ENCODE data around the gene MGAT4D. TPM values are rescaled to one million over a fixed set of nuclear protein-coding genes. Genes with fewer than 3 reads are reported as not detected.
"Not testable (repeated sequence)": the region's sequence is repeated elsewhere in the genome, so short reads cannot be mapped to it uniquely, and the experiment has no call there.

MGAT4D gene
- total RNA-seq, 4 donors from 2014 or later, result not detected

GRCh38 chr4:140423106-140423505 lies 75.0 kb downstream of the MGAT4D start:
- no peaks in the 10 kb centered on the region for H3K9me3 ChIP-seq
- no peak overlapping the region for H3K4me3 ChIP-seq
- no peaks in the 10 kb centered on the region for H3K27me3 ChIP-seq
- peaks cover 8 to 19% (median 16%) of the 10 kb centered on the region in 4 donors for H3K4me1 ChIP-seq
- no peak overlapping the region for H3K27ac ChIP-seq (replicated peaks in 1 of 4)
- no peak for DNase-seq (ENCODE audit: extremely low spot score)
- TF ChIP-seq POLR2AphosphoS5 (IDR thresholded peaks at IDR 0.05) (no peak), EP300 (IDR thresholded peaks at IDR 0.05) (no peak), POLR2A (IDR thresholded peaks at IDR 0.05; ENCODE audit: low read depth) (no peak)
- TF ChIP-seq, protein P1, sequence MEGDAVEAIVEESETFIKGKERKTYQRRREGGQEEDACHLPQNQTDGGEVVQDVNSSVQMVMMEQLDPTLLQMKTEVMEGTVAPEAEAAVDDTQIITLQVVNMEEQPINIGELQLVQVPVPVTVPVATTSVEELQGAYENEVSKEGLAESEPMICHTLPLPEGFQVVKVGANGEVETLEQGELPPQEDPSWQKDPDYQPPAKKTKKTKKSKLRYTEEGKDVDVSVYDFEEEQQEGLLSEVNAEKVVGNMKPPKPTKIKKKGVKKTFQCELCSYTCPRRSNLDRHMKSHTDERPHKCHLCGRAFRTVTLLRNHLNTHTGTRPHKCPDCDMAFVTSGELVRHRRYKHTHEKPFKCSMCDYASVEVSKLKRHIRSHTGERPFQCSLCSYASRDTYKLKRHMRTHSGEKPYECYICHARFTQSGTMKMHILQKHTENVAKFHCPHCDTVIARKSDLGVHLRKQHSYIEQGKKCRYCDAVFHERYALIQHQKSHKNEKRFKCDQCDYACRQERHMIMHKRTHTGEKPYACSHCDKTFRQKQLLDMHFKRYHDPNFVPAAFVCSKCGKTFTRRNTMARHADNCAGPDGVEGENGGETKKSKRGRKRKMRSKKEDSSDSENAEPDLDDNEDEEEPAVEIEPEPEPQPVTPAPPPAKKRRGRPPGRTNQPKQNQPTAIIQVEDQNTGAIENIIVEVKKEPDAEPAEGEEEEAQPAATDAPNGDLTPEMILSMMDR (IDR thresholded peaks at IDR 0.05), result no peak
- intact Hi-C loops (cut with DNase I), result no loop called here
- no peaks in the 10 kb centered on the region for H3K36me3 ChIP-seq

- H3K9me3 ChIP-seq; H3K27ac ChIP-seq (replicated peaks in 1 of 4); H3K4me3 ChIP-seq; H3K27me3 ChIP-seq; H3K4me1 ChIP-seq; H3K36me3 ChIP-seq; DNase-seq (ENCODE audit: extremely low spot score); intact Hi-C loops (cut with DNase I): not testable (repeated sequence)
- WGBS, result 94% methylated on average over 24 of the region's 32 CpGs
Observed at GRCh38 chr4:140413130-140413969, 84.7 kb downstream of the MGAT4D start.

GRCh38 chr4:140408974-140409373 lies 89.1 kb downstream of the MGAT4D start:
- Histone ChIP-seq H3K4me1 (no peaks in the 10 kb centered on the region), H3K4me3 (no peak overlapping the region), H3K27ac (replicated peaks in 1 of 4) (no peak overlapping the region), H3K9me3 (no peaks in the 10 kb centered on the region), H3K27me3 (no peaks in the 10 kb centered on the region), H3K36me3 (no peaks in the 10 kb centered on the region)
- intact Hi-C loops (cut with DNase I), result no loop called here
- TF ChIP-seq POLR2AphosphoS5 (IDR thresholded peaks at IDR 0.05) (no peak), POLR2A (IDR thresholded peaks at IDR 0.05; ENCODE audit: low read depth) (no peak), EP300 (IDR thresholded peaks at IDR 0.05) (no peak)
- TF ChIP-seq, protein P1 (IDR thresholded peaks at IDR 0.05), result no peak
- 96% methylated on average over 1 of the region's 1 CpG for WGBS
- no peak for DNase-seq (ENCODE audit: extremely low spot score)

DNA sequence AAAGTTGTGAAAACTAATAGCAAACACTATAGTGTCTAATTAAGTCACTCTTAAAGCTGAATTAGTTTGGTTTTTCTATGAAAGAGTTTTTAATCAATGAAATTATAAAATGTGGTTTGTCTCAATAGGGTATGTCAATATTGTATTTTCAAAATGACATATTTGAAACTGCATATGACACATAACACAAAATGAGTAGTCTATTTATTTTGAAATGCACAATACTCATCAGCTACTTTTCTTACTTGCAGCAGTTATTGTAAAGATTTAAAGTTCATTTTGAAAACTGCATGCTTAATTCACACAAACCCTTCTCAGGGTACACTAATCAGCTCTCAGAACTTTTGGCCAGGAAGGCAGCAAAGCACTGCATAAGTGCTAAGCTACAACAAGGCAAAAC lies 91.8 kb downstream of the MGAT4D start:
- no peak for TF ChIP-seq POLR2AphosphoS5 (IDR thresholded peaks at IDR 0.05)
- intact Hi-C loops (cut with DNase I), result no loop called here
- H3K4me3 ChIP-seq, result no peak overlapping the region

GRCh38 chr4:140400111-140400510 lies 98.0 kb downstream of the MGAT4D start:
- Histone ChIP-seq H3K36me3 (peaks cover 0 to 5% (median 0%) of the 10 kb centered on the region in 4 donors), H3K9me3 (no peaks in the 10 kb centered on the region), H3K4me1 (no peaks in the 10 kb centered on the region), H3K4me3 (no peak overlapping the region), H3K27me3 (no peaks in the 10 kb centered on the region), H3K27ac (replicated peaks in 1 of 4) (no peak overlapping the region)
- intact Hi-C loops (cut with DNase I), result no loop called here
- TF ChIP-seq POLR2A (IDR thresholded peaks at IDR 0.05; ENCODE audit: low read depth), result no peak
- TF ChIP-seq, protein P1 (IDR thresholded peaks at IDR 0.05), result no peak
- TF ChIP-seq POLR2AphosphoS5 (IDR thresholded peaks at IDR 0.05), result no peak
- TF ChIP-seq EP300 (IDR thresholded peaks at IDR 0.05), result no peak
- DNase-seq (ENCODE audit: extremely low spot score), result no peak
- WGBS, result 85% methylated on average over 2 of the region's 2 CpGs

More for the DNA sequence above, 91.8 kb downstream of the MGAT4D start:
- H3K27me3 ChIP-seq, result no peaks in the 10 kb centered on the region
- H3K4me1 ChIP-seq, result no peaks in the 10 kb centered on the region
- H3K27ac ChIP-seq (replicated peaks in 1 of 4), result no peak overlapping the region
- no peaks in the 10 kb centered on the region for H3K36me3 ChIP-seq
- no peaks in the 10 kb centered on the region for H3K9me3 ChIP-seq
- no peak for DNase-seq (ENCODE audit: extremely low spot score)

DNA sequence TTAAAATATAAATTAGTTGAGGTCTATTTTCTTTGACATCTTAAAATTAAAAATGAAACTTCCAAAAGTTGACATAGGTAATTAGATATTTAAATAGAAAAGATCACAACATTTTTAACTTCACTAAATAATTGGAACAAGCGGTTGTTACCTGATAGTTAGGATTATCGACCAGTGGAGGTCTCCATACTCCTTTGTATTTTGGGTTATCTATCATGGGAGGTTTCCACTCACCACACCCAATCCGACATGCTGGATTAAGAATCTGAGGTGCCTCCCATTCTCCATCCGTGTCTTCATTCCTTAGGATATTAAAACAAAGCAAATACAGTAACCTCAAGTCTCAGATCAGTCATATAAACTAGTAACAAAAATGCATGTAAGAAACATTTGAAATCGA lies 102.4 kb downstream of the MGAT4D start:
- 78% methylated on average over 5 of the region's 5 CpGs for WGBS
- H3K4me1 ChIP-seq, result no peaks in the 10 kb centered on the region
- peaks cover 0 to 9% (median 0%) of the 10 kb centered on the region in 4 donors for H3K36me3 ChIP-seq
- intact Hi-C loops (cut with DNase I), result no loop called here
- no peak for TF ChIP-seq POLR2A (IDR thresholded peaks at IDR 0.05; ENCODE audit: low read depth)
- TF ChIP-seq POLR2AphosphoS5 (IDR thresholded peaks at IDR 0.05), result no peak
- TF ChIP-seq EP300 (IDR thresholded peaks at IDR 0.05), result no peak
- TF ChIP-seq, protein P1 (IDR thresholded peaks at IDR 0.05), result no peak
- no peak for DNase-seq (ENCODE audit: extremely low spot score)
- H3K9me3 ChIP-seq, result no peaks in the 10 kb centered on the region
- no peak overlapping the region for H3K4me3 ChIP-seq
- H3K27ac ChIP-seq (replicated peaks in 1 of 4), result no peak overlapping the region
- no peaks in the 10 kb centered on the region for H3K27me3 ChIP-seq
